ENCODE data around the gene PPM1J. TPM values are rescaled to one million over a fixed set of nuclear protein-coding genes. Genes with fewer than 3 reads are reported as not detected.

PPM1J gene
- total RNA-seq, 1 experiment from 2014 or later: 19.3 TPM

GRCh38 chr1:112666946-112667345 is 48.2 kb downstream of the PPM1J start:
- Mint-ChIP-seq H3K36me3 (peaks cover 71% of the 10 kb centered on the region), H3K9me3 (no peaks in the 10 kb centered on the region), H3K27me3 (ENCODE audit: low read depth) (no peaks in the 10 kb centered on the region), H3K4me1 (peaks cover 26% of the 10 kb centered on the region), H3K4me3 (no peak overlapping the region), H3K27ac (no peak overlapping the region)
- ChIA-PET POLR2A (no interaction called here), CTCF (no interaction called here)
- TF ChIP-seq JUN (CRISPR knock-in tag; IDR thresholded peaks at IDR 0.05) (no peak), USF1 (CRISPR knock-in tag; IDR thresholded peaks at IDR 0.05) (no peak), EMX1 (CRISPR knock-in tag; IDR thresholded peaks at IDR 0.05) (no peak), ZSCAN18 (CRISPR knock-in tag; IDR thresholded peaks at IDR 0.05) (no peak), ZBTB43 (CRISPR knock-in tag; IDR thresholded peaks at IDR 0.05) (no peak), GRHL2 (CRISPR knock-in tag; IDR thresholded peaks at IDR 0.05; ENCODE audit: insufficient replicate concordance, severe bottlenecking) (no peak), ZNF219 (CRISPR knock-in tag; IDR thresholded peaks at IDR 0.05; ENCODE audit: borderline replicate concordance) (no peak), SMAD3 (CRISPR knock-in tag; IDR thresholded peaks at IDR 0.05; ENCODE audit: borderline replicate concordance) (no peak), FOXP1 (CRISPR knock-in tag; IDR thresholded peaks at IDR 0.05; ENCODE audit: borderline replicate concordance) (no peak)
- DNase-seq (ENCODE audit: low spot score) (no peak), ATAC-seq (no peak)

GRCh38 chr1:112665857-112666256 is 49.3 kb downstream of the PPM1J start:
- DNase-seq (ENCODE audit: low spot score) (no peak), ATAC-seq (no peak)
- ChIA-PET CTCF (no interaction called here), POLR2A (no interaction called here)
- TF ChIP-seq CREB1 (CRISPR knock-in tag; IDR thresholded peaks at IDR 0.05) (no peak), ZNF121 (CRISPR knock-in tag; IDR thresholded peaks at IDR 0.05) (peak; percentile 70; the same call in 1 of the 2 replicates)
- Mint-ChIP-seq H3K4me3 (no peak overlapping the region), H3K27me3 (ENCODE audit: low read depth) (no peaks in the 10 kb centered on the region), H3K4me1 (peaks cover 15% of the 10 kb centered on the region), H3K27ac (no peak overlapping the region), H3K9me3 (no peaks in the 10 kb centered on the region), H3K36me3 (peaks cover 81% of the 10 kb centered on the region)

Other genes starting within 250 kb of the PPM1J start
- gene WNT2B, start 206.4 kb downstream of the PPM1J start, total RNA-seq (2021): 1.0 to 1.2 TPM (median 1.0 TPM) in 3 replicates
- 14.5 to 18.0 TPM (median 14.8 TPM) in 3 replicates for gene ST7L, start 96.2 kb downstream of the PPM1J start, total RNA-seq (2021)
- gene CAPZA1, start 95.5 kb downstream of the PPM1J start, total RNA-seq (2021): 86.6 to 97.5 TPM (median 91.3 TPM) in 3 replicates
- gene MOV10, start 40.7 kb downstream of the PPM1J start, total RNA-seq (2021): 80.7 to 99.1 TPM (median 98.8 TPM) in 3 replicates
- 67.9 to 68.9 TPM (median 68.2 TPM) in 3 replicates for gene RHOC, start 8.2 kb downstream of the PPM1J start, total RNA-seq (2021)
- gene SLC16A1, start 240.9 kb upstream of the PPM1J start, total RNA-seq (2021): 328 to 381 TPM (median 374 TPM) in 3 replicates